Forelimb muscle (tissue), 1 donor: ENCODE data around the gene NIPA2. TPM values are rescaled to one million over a fixed set of nuclear protein-coding genes. Genes with fewer than 3 reads are reported as not detected.

Source experiments
- DNase-seq: peaks from one replicate; pipeline ENCODE4 v3.0.0-alpha.2; 2013; ENCODE audit warnings: low read depth
- polyA plus RNA-seq: library from polyadenylated mRNA; unstranded; fragments of 120-200 nt; gene quantifications from one replicate; pipeline ENCODE4 v1.2.1, GENCODE V29; 2013; ENCODE audit not compliant: insufficient read length

NIPA2 gene
- polyA plus RNA-seq, 1 donor = 40.5 TPM

DNA sequence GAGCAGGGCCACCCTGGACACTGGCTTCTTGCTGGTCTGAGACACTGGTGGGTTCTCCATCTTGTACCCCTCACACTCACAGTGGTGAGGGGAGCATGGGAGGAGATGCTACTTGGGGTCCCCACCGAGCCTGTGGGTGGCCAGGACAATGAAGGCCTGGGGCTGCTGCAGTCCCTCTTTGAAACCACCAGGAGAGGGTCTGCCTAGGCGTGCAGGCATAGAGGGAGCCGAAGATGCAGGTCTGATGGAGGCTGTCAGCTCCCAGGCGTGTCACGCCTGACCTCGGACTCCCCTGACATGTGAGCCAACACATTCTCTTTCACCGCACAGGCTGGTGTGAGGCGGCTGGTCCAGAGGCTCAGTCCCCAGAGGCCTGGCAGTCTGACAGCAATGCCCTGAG lies 39.1 kb downstream of the NIPA2 start:
- no peak for DNase-seq

DNA sequence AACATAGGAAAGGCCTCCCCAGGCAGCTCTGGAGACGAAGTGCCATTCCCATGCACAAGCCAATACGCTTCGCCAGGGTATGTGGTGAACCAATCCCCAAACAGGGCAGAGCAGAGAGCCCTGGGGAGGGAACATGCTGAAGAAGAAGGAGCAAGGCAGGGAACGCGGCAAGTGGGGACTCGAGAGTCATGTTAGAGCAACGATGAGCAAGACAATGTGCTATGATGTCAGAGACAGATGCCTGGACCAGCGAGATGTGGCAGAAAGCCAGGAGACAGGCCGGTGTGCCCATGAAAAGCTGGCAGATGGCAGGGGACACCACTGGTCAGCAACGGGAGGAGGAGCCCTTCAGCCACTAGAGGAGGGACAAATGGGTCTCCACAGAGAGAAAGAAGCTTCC lies 39.6 kb downstream of the NIPA2 start:
- DNase-seq = no peak

DNA sequence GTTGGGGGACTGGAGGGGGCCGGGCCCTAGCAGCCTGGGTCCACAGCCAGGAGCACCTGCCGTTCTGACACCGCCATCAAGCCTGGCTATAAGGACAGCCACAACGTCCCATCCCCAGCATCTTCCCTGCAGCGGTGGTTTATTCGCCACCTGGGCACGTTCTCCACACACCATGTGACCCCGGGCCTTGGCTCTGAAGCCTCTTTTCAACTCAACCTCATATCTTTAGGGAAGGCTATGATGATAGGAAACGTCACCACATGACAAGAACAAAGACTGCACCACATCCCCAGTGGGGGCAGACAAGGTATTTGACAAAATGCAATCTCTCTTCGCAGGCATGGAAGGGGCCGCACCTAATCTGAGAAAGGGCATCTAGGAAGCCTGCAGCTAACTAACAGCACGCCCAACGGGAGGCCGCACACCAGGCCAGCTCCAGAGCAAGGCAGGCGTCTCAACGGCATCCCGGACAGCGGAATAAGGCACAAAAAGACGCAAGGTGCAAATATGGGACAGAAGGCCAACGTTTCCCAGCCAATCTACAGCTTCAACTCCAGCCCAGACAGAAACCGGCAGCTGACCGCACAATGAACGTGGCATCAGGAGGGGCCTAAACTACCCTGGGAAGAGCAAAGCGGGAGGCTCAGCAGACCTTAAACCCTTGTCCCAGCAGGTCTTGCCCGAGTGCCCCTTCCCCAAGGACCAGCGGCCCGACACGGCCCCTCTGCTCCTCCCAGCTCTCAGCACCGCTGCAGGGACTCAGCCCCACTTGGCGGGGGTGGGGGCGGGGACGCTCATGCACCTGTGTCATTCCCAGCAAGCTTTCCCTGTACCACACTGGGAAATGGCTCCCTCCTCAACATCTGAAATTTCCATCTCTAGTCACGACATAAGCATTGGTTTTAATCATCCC lies 41.9 kb downstream of the NIPA2 start:
- DNase-seq = no peak

DNA sequence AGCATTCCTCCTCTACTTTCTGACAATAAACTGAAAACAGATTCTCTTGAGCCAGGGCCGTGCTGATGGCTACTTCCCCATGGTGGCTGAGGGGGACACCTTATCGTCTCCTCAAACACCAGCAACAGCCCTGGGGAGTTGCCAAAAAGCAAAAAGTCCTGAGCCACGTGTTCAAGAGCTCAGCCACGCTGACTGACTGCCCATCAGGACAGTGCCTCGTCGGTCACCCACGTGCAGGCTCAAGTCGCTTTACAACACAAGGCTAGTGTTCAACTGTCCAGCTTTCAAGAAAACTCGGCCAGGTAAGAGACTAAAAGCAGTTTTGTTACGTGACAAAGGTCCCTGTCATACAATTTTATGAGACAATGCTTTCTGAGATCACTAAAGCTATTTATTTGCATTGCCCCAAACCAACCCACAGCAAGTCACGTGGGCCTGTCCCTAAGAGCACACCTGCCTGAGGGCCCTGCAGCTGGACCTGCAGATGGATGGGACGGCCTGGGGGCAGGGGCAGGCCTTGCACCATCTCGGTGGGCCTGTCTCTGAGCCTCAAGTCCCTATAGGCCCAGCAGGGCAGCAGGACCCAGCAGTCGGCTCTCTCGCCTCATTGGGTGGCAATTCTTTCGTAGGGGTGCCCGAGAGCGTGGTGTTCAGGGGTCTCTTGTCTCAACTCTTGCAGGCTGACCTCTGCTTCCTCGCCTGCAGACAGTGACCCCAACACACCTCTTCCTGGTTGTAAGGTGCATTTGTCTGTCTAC lies 42.7 kb downstream of the NIPA2 start:
- DNase-seq = no peak

DNA sequence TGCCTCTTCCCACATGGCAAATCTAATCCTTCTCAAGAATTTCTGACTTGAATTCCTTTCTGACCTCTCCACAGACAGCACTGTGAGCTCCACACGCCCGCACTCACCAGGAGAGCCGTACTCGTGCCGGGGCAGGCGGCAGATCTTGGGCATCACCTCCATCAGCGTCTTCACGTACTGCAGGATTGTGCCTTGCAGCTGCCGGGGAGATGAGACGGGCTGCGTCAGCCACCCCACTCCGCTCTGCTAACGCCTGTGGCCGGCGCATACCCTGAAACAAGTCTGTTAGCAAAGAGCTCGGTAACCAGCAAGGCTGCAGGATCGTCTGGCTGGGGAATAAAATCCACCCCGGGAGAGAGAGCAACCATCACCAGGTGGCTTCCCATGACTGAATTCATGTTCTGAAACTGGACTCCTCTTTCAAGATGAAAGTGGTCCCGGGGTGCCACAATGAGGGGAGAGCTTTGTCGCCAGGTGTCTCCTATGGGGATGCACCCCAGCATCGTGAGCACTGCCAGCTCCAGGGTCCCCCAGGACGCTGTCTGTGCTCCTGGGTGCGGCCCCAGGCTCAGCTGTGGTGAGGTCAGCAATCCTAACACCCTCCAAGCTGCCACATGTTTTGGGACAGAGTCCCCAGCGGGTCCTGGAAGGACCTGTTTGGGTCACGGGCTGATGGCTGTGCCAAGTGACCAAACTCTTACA lies 43.4 kb downstream of the NIPA2 start:
- DNase-seq = no peak

DNA sequence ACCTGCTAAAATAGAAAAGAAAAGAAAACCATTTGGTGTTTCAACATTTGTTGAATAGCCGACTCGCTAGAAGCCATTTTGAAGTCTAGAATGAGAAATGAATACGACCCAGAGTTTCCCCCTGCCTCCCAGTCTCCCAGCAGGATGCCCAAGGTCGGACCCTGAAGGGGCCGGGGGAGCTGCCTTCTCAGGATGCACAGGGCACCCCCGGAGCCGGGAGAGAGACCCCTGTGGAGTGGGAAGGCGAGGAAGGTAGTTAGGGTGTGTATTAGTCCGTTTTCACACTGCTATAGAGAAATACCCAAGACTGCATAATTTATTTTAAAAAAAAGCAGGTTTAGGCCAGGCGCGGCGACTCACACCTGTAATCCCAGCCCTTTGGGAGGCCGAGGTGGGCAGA lies 44.7 kb downstream of the NIPA2 start:
- DNase-seq = no peak

DNA sequence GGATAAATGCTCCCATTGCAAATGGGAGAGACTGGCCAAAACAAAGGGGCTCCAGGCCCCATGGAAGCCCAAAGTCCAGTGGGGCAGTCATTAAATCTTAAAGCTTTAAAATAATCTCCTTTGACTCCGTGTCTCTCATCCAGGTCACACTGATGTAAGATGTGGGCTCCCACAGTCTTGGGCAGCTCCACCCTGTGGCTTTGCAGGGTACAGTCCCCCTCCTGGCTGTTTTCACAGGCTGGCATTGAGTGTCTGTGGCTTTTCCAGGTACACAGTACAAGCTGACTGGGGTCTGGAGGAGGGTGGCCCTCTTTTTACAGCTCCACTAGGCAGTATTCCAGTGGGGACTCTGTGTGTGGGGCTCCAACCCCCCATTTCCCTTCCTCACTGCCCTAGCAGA lies 45.9 kb downstream of the NIPA2 start:
- DNase-seq = no peak

DNA sequence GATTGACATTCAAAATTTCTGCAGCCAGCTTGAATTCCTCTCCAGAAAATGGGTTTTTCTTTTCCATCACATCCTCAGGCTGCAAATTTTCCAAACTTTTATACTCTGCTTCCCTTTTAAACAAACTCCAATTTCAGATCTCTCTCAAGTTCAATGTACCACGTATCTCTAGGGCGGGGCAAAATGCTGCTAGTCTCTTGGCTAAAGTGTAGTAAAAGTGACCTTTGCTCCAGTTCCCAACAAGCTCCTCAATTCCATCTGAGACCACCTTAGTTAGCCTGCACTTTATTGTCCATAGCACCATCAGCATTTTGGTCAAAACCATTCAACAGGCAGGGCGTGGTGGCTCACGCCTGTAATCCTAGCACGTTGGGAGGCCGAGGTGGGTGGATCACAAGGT lies 46.7 kb downstream of the NIPA2 start:
- DNase-seq = no peak

DNA sequence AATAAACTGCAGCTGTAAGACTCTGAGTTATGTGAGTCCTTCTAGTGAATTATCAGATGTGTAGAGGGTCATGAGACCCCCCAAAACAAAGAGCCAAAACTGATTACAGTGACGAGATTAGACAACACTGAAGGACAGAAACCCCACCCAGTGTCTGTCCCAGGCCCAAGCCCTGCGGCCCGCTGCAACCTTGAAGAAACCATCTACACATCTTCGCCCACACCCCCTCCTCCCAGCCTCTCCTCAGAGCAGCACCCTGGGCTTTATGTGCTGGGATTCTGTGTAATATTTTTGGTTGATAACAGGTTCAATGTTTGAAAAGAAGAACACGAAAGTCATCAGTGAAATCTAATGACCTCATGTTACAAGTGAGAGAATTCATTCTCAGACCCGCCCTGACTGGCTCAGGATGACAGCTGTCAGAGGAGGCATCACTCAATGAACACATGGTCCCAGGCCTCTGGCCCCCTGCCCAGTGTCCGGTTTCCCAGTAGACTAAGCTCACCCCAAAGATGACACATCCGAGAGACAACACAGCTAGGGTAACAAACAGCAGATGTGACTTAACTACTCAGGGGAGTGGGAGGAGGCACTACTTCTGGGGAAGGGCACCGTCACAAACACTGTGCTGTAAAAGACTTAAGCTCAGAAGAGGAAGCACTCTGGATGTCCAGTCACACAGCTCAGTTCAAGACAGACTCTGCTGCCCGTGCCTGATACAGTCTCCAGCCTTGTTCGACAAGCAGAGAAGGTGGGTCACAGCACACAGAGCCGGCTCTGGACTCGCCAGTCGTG lies 48.9 kb downstream of the NIPA2 start:
- DNase-seq = no peak

DNA sequence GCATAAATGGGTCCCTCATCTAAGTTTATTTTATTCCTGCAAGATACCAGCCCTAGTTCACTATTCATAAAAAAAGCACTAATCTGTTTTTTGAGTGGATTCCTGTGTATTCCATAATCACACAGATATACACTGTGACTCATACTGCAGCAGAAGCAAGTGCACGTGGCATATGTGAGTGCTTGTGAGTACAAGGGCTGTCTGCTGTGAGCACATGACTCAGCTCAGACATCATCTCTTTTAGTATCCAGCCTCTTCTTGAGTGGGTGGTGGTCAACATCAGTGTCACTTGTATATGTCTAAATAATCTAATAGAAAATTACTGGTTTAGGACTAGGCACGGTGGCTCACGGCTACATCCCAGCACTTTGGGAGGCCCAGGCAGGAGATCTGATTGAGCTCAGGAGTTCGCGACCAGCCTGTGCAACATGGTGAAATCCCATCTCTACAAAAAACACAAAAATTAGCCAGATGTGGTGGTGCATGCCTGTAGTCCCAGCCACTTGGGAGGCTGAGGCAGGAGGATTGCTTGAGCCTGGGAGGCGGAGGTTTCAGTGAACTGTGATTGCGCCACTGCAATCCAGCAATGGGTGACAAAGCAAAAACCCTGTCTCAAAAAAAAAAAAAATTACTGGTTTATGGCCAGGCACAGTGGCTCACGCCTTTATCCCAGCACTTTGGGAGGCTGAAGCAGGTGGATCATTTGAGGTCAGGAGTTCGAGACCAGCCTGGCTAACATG lies 49.8 kb downstream of the NIPA2 start:
- no peak for DNase-seq

DNA sequence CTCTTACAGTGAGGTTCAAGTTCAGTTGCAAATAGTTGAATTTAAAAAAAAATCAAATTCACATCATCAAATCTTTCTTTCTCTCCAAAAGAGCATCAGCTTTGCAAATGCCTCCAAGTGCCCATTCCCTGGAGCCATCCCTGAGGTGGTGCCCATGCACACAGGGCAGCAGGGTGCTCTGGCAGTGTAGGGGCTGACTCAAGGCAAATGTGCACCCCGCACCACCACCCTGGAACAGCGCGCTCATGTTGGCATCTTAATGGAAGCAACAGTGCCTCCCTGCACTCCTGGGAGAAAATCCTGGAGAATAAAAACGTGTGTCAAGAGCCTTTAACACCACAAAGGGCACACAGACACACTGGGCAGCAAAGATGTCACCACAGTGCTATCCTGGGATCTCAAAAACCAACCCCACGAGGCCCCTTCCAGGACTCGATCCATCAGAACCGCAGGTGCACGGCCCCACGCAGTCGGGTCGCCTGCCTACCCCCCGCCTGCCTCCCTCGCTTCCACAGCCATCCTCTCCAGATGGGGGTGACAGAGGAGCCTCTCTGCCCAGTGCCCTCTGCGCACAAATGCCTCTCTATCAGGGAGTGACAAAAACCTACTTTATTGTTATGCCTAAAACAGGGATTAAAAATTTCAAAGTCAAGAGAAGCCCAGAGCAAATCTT lies 50.8 kb downstream of the NIPA2 start:
- no peak for DNase-seq

DNA sequence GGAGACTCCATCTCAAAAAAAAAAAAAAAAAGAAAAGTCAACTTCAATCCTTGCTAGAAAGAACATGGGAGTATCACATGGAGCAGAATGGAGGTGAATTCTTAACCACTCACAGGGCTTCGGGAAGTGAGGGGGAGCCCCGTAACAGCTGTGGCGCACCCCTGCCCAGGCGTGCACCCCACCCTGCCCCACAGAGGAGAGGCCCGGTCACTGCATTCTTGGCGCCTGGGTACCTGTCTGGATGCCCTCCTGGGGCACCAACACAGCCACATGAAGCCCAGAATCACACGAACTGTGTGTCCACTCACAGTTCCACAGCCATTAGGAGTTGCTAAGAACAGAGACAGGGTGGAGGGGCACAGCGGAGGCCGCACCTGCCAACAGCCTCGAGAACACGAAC lies 51.8 kb downstream of the NIPA2 start:
- DNase-seq = no peak

DNA sequence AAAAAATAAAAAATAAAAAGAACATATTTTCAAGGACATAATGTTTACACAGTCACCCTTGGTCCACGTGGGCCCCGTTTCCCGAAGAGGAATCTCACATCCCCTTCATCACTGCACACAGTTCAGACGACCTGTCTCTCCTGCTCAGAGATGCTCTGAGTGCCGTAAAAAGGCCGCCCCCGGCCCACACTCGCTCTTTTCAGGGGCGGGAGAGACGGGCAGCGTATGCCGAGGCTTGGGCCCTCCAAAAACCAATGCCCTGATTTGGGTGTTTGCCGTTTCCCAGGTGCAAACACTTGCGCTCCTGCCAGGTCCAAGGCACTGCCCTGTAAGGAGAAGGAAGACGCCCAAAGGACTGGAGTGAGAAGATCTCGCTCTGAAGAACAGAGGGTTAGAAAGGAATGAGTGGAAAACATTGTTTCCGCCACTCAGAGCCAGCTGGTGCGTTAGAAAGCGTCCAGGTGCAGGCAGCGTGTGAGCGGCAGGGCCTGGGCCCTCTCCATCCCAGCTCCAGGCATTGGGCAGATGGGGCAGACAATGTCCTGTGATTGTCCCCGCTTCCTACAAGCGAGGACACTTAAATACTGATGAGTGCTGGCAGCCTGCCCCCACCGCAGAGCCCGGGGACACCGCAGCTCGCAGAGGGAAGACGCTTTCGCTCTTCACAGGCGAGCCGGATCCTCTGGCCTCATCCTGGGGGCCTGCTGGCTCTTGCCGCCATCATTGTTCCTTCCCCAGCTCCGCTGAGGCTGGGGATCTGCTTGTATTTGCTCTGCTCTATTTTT lies 53.2 kb downstream of the NIPA2 start:
- no peak for DNase-seq

DNA sequence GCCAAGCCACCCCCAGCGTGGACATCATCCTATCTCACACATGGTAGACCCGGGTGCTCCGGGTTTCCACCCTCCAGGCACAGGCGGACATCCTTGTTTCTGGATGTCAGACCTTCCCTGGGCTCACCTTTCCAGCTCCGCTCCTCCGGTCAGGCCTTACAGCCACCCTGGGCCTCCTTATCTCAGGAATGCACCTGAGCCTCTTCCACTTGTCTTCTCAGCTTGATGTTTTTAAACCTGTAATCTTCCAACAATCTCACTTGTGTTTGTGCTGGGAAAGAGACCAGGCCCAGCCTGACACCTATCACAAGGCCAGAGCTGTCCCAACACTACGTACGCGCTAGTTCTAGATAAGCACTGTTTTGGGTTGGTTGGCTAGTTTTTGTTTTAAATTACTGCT lies 53.9 kb downstream of the NIPA2 start:
- DNase-seq = no peak

DNA sequence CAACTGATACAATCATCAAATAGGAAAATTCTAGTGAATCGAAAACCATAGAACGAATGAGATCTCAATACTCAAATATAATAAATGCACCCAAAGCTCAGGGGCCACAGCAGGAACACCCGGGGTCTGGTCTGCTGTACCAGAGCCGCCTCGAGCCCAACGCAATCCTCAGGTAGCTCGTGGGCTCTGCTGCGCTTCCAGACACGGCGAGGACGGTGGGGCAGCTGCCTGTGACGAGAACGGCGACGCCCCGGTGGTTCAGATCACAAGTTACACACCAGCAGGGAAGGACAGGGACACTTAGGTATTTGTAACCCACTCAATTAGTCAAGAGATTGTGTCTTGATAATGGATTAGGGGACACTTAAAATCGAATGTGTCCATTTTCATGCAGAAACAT lies 54.6 kb downstream of the NIPA2 start:
- no peak for DNase-seq

DNA sequence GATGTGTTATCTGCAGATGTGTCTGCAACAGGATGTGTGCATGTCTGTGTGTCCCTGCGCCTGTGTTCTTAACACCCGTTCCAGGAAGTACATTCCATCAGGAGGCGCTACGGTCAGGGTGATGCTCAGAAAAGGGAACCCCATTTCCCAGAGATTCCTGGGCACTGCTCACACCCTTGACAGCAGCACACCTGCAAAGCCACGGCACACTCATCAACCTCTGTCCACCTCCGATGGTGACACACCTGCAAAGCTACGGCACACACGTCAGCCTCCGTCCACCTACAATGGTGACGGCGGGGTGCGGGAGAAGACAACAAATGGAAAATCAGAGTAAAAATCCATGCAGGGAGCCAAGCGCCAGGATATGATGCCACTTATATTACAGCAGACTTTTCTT lies 55.4 kb downstream of the NIPA2 start:
- DNase-seq = no peak

DNA sequence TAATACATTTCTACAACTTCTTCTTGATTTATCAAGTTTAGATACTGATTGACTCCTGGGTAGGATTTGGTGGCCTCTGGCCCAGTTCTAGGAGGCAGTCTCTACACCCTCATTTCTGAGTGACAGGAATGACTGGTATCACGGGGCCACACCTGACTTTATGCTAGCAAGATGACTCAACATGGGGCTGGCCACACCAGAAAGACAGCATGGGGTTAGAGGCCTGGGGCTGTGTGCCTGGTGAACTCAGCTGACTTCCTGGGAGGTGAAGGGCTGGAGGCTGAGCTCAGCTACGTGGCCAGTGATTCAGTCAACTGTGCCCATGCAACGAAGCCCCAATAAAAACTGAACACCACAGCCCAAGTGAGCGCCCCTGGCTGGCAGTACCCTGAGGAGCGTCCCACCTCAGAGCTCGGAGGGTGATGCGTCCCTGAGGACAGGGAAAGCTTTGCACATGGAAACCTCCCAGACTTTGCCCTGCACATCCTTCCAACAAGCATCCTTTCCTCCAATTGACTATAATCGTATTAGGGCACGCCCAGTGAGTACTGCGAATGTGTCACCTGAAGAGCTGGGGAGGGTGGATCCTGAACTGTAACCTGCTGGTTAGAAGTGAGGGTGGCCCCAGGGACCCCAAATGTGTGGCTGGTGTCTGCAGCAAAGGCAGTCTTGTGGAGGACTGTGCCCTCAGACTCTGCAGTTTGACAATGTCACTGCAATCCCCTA lies 57.2 kb downstream of the NIPA2 start:
- no peak for DNase-seq

DNA sequence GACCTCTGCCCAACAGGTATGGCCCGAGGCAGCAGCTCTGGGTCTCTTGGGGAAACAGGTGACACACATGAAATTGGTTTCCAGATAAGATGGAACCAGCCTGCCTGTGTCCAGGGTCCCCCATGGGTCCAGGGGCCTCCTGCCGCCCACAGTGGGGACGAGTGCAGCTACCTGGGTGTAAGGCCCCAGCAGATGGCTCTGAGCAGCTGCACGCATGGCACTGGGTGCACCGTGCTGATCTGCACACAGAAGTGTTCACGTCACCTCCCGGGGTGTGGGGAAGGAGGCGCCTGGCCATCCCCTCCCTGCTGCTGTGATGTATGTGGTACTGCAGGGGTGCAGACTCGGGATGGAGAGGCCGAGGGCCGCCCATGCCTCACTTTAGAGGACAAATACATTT lies 63.6 kb downstream of the NIPA2 start:
- no peak for DNase-seq

DNA sequence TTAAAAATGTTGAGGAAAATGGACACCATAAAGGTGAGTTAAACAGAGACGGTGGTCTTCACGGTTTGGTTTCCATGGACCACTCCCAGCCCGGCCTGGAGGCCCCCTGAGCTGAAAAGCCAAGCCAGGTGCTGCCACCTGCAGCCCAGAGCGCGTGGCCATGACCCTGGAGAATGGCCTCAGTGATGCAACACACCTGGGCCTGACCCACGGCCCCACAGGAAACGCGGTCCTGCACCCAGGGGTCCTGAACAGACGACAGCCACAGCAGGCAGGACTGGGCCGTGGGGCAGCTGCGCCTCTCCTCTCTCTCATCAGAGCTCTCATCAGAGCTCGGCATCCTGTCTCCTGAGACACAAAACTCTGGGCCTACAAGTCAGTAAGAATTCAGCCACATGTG lies 64.1 kb downstream of the NIPA2 start:
- no peak for DNase-seq
